ENCODE data around the gene S100A9. TPM values are rescaled to one million over a fixed set of nuclear protein-coding genes. Genes with fewer than 3 reads are reported as not detected.

The S100A9 gene
- total RNA-seq, 2 experiments from 2014 or later: 35.3 to 43.6 TPM

- ChIA-PET CTCF (no interaction called here), POLR2A (no interaction called here)
- Mint-ChIP-seq H3K9me3 (no peaks in the 10 kb centered on the region), H3K36me3 (ENCODE audit: low read depth) (no peaks in the 10 kb centered on the region), H3K4me1 (ENCODE audit: low read depth) (no peaks in the 10 kb centered on the region), H3K27ac (no peak overlapping the region), H3K27me3 (peaks cover 3% of the 10 kb centered on the region), H3K4me3 (no peak overlapping the region)
- no peak overlapping the region for H3K27ac ChIP-seq (ENCODE audit: low read depth in 1 of 2, low read length in 2 of 2)
- ATAC-seq (ENCODE audit: poor library complexity) (no peak), DNase-seq (no peak)
- TF ChIP-seq, protein P1, sequence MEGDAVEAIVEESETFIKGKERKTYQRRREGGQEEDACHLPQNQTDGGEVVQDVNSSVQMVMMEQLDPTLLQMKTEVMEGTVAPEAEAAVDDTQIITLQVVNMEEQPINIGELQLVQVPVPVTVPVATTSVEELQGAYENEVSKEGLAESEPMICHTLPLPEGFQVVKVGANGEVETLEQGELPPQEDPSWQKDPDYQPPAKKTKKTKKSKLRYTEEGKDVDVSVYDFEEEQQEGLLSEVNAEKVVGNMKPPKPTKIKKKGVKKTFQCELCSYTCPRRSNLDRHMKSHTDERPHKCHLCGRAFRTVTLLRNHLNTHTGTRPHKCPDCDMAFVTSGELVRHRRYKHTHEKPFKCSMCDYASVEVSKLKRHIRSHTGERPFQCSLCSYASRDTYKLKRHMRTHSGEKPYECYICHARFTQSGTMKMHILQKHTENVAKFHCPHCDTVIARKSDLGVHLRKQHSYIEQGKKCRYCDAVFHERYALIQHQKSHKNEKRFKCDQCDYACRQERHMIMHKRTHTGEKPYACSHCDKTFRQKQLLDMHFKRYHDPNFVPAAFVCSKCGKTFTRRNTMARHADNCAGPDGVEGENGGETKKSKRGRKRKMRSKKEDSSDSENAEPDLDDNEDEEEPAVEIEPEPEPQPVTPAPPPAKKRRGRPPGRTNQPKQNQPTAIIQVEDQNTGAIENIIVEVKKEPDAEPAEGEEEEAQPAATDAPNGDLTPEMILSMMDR (IDR thresholded peaks at IDR 0.05): no peak
- H3K36me3 ChIP-seq (ENCODE audit: insufficient read depth, low read length): no peaks in the 10 kb centered on the region
- no peaks in the 10 kb centered on the region for H3K9me3 ChIP-seq (ENCODE audit: control insufficient read depth in 1 of 2, insufficient read depth in 1 of 2, low read length in 2 of 2)
- intact Hi-C loops (cut with DNase I, micrococcal nuclease): no loop called here
- no peak overlapping the region for H3K4me3 ChIP-seq (ENCODE audit: low read length)
- no peaks in the 10 kb centered on the region for H3K4me1 ChIP-seq (ENCODE audit: insufficient read depth, low read length)
- peaks cover 0 to 4% of the 10 kb centered on the region in 2 experiments for H3K27me3 ChIP-seq (ENCODE audit: control insufficient read depth in 1 of 2, insufficient read depth in 2 of 2, low read length in 2 of 2)
These were observed 12.5 kb downstream of the S100A9 start for GRCh38 chr1:153370146-153370545.

- Histone ChIP-seq H3K4me1 (ENCODE audit: insufficient read depth, low read length) (no peaks in the 10 kb centered on the region), H3K36me3 (ENCODE audit: insufficient read depth, low read length) (no peaks in the 10 kb centered on the region), H3K27ac (ENCODE audit: low read depth in 1 of 2, low read length in 2 of 2) (no peak overlapping the region), H3K9me3 (ENCODE audit: control insufficient read depth in 1 of 2, insufficient read depth in 1 of 2, low read length in 2 of 2) (no peaks in the 10 kb centered on the region), H3K4me3 (ENCODE audit: low read length) (no peak overlapping the region), H3K27me3 (ENCODE audit: control insufficient read depth in 1 of 2, insufficient read depth in 2 of 2, low read length in 2 of 2) (peaks cover 0 to 4% of the 10 kb centered on the region in 2 experiments)
- intact Hi-C loops (cut with DNase I, micrococcal nuclease): no loop called here
- Mint-ChIP-seq H3K27me3 (peaks cover 7% of the 10 kb centered on the region), H3K4me1 (ENCODE audit: low read depth) (no peaks in the 10 kb centered on the region), H3K36me3 (ENCODE audit: low read depth) (no peaks in the 10 kb centered on the region), H3K9me3 (no peaks in the 10 kb centered on the region), H3K27ac (no peak overlapping the region), H3K4me3 (no peak overlapping the region)
- CTCF ChIA-PET: no interaction called here
- DNase-seq: no peak
- ATAC-seq (ENCODE audit: poor library complexity): no peak
- POLR2A ChIA-PET: no interaction called here
- TF ChIP-seq, protein P1 (IDR thresholded peaks at IDR 0.05): no peak
These were observed 13.6 kb downstream of the S100A9 start for GRCh38 chr1:153371231-153371630.

- Histone ChIP-seq H3K4me1 (ENCODE audit: insufficient read depth, low read length) (no peaks in the 10 kb centered on the region), H3K27me3 (ENCODE audit: control insufficient read depth in 1 of 2, insufficient read depth in 2 of 2, low read length in 2 of 2) (peaks cover 0 to 9% of the 10 kb centered on the region in 2 experiments), H3K9me3 (ENCODE audit: control insufficient read depth in 1 of 2, insufficient read depth in 1 of 2, low read length in 2 of 2) (no peaks in the 10 kb centered on the region), H3K36me3 (ENCODE audit: insufficient read depth, low read length) (no peaks in the 10 kb centered on the region), H3K27ac (ENCODE audit: low read depth in 1 of 2, low read length in 2 of 2) (no peak overlapping the region), H3K4me3 (ENCODE audit: low read length) (no peak overlapping the region)
- H3K4me1 Mint-ChIP-seq (ENCODE audit: low read depth): no peaks in the 10 kb centered on the region
- H3K27ac Mint-ChIP-seq: no peak overlapping the region
- H3K4me3 Mint-ChIP-seq: no peak overlapping the region
- no peak for DNase-seq
- H3K36me3 Mint-ChIP-seq (ENCODE audit: low read depth): no peaks in the 10 kb centered on the region
- TF ChIP-seq, protein P1 (IDR thresholded peaks at IDR 0.05): no peak
- POLR2A ChIA-PET: no interaction called here
- CTCF ChIA-PET: no interaction called here
- H3K27me3 Mint-ChIP-seq: peaks cover 18% of the 10 kb centered on the region
- H3K9me3 Mint-ChIP-seq: no peaks in the 10 kb centered on the region
- intact Hi-C loops (cut with DNase I, micrococcal nuclease): no loop called here
- no peak for ATAC-seq (ENCODE audit: poor library complexity)
These were observed 14.9 kb downstream of the S100A9 start for GRCh38 chr1:153372571-153372970.
